ENCODE data around the gene PRR22.

- TF ChIP-seq CTCF (IDR thresholded peaks at IDR 0.05; ENCODE audit: borderline replicate concordance, extremely low read depth, low read length, poor library complexity, severe bottlenecking) = no peak
- TF ChIP-seq EZH2 (IDR thresholded peaks at IDR 0.05; ENCODE audit: borderline replicate concordance, low read depth, low read length, severe bottlenecking) = no peak
These were observed 35.0 kb downstream of the PRR22 start for GRCh38 chr19:5749505-5749904.
